Neural cell (in vitro differentiated cells): Measurements from ENCODE around the gene KLF13.

Experiments used
- CTCF ChIP-seq: fragments of 450-650 bp; IDR thresholded peaks from 2 replicates; pipeline ENCODE4 v1.5.1; 2014; ENCODE audit warnings: antibody characterized with exemption, mild to moderate bottlenecking, moderate library complexity; ENCODE audit not compliant: poor library complexity, severe bottlenecking
- EZH2 ChIP-seq: fragments of 200-600, 300-800 bp; shearing (Covaris generic), sonication (generic); IDR thresholded peaks from 2 replicates; pipeline ENCODE4 v1.6.1; 2014; ENCODE audit warnings: antibody characterized with exemption, low read length, borderline replicate concordance, mild to moderate bottlenecking; ENCODE audit not compliant: insufficient read depth, poor library complexity, severe bottlenecking
- RAD21 ChIP-seq: fragments of 450-650 bp; conservative IDR thresholded peaks from 2 replicates; pipeline ENCODE4 v1.6.1; 2014; ENCODE audit warnings: antibody characterized with exemption, mild to moderate bottlenecking, moderate library complexity

GRCh38 chr15:31307270-31308184 lies 19.1 kb upstream of the KLF13 start:
- TF ChIP-seq CTCF (no peak), EZH2 (no peak), RAD21 (no peak)
